NCI-H510A treated with DMSO at 0.1 percent for 48 hours (cell line): ENCODE data around the gene RALGPS1.
"Not testable (repeated sequence)": the region's sequence is repeated elsewhere in the genome, so short reads cannot be mapped to it uniquely, and the experiment has no call there.

Source experiments
- DNase-seq: peaks from one replicate; lab custom pipeline; 2025; lab: John Stamatoyannopoulos, UW

RALGPS1 gene

GRCh38 chr9:126989847-126990842, 75.6 kb downstream of the RALGPS1 start:
- DNase-seq = no peak

GRCh38 chr9:126991183-126991582, 76.6 kb downstream of the RALGPS1 start:
- no peak for DNase-seq

- DNase-seq = no peak
Observed at GRCh38 chr9:126992427-126992826, 77.8 kb downstream of the RALGPS1 start.

GRCh38 chr9:126999315-127000068, 84.9 kb downstream of the RALGPS1 start:
- DNase-seq = no peak

GRCh38 chr9:127004946-127005769, 90.6 kb downstream of the RALGPS1 start:
- no peak for DNase-seq

GRCh38 chr9:127005770-127006314, 91.3 kb downstream of the RALGPS1 start:
- DNase-seq = no peak

- DNase-seq = no peak
Observed at GRCh38 chr9:127007638-127008037, 93.1 kb downstream of the RALGPS1 start.

GRCh38 chr9:127008076-127008475, 93.5 kb downstream of the RALGPS1 start:
- DNase-seq = no peak

- DNase-seq = no peak
Observed at GRCh38 chr9:127011772-127012171, 97.2 kb downstream of the RALGPS1 start.

- DNase-seq = no peak
Observed at GRCh38 chr9:127012250-127012649, 97.7 kb downstream of the RALGPS1 start.

GRCh38 chr9:127013597-127013996, 99.0 kb downstream of the RALGPS1 start:
- no peak for DNase-seq

GRCh38 chr9:127014216-127014909, 99.8 kb downstream of the RALGPS1 start:
- no peak for DNase-seq

GRCh38 chr9:127014910-127015540, 100.4 kb downstream of the RALGPS1 start:
- DNase-seq = no peak

GRCh38 chr9:127015921-127016512, 101.4 kb downstream of the RALGPS1 start:
- no peak for DNase-seq

- not testable (repeated sequence) for DNase-seq
Observed at GRCh38 chr9:127017979-127018378, 103.4 kb downstream of the RALGPS1 start.

GRCh38 chr9:127018935-127019334, 104.4 kb downstream of the RALGPS1 start:
- no peak for DNase-seq

GRCh38 chr9:127020036-127020801, 105.6 kb downstream of the RALGPS1 start:
- DNase-seq = no peak

- DNase-seq = no peak
Observed at GRCh38 chr9:127020802-127021078, 106.2 kb downstream of the RALGPS1 start.

- no peak for DNase-seq
Observed at GRCh38 chr9:127021664-127022363, 107.2 kb downstream of the RALGPS1 start.
